Measurements from ENCODE around the gene CCDC136. TPM values are rescaled to one million over a fixed set of nuclear protein-coding genes. Genes with fewer than 3 reads are reported as not detected.

CCDC136 gene
- total RNA-seq, 1 donor from 2014 or later, result 6.5 TPM

DNA sequence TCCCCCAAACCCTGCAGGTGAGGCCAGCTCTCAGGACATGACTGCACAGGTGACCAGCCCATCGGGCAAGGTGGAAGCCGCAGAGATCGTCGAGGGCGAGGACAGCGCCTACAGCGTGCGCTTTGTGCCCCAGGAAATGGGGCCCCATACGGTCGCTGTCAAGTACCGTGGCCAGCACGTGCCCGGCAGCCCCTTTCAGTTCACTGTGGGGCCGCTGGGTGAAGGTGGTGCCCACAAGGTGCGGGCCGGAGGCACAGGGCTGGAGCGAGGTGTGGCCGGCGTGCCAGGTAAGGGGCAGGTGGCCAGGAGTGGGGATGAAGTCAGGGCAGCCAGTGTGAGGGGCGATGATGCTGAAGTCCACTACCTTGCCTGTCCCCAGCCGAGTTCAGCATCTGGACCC is 62.6 kb downstream of the CCDC136 start:
- ATAC-seq (no peak), DNase-seq (no peak)
- intact Hi-C loops (cut with micrococcal nuclease), result no loop called here

GRCh38 chr7:128855559-128855958 is 63.8 kb downstream of the CCDC136 start:
- ATAC-seq (no peak), DNase-seq (no peak)
- intact Hi-C loops (cut with micrococcal nuclease), result no loop called here

- ATAC-seq (no peak), DNase-seq (no peak)
- intact Hi-C loops (cut with micrococcal nuclease), result no loop called here
Measured at GRCh38 chr7:128856001-128856718, 64.4 kb downstream of the CCDC136 start.

GRCh38 chr7:128858380-128859231 is 66.8 kb downstream of the CCDC136 start:
- ATAC-seq (no peak), DNase-seq (peak; percentile 79)
- intact Hi-C loops (cut with micrococcal nuclease), result no loop called here

DNA sequence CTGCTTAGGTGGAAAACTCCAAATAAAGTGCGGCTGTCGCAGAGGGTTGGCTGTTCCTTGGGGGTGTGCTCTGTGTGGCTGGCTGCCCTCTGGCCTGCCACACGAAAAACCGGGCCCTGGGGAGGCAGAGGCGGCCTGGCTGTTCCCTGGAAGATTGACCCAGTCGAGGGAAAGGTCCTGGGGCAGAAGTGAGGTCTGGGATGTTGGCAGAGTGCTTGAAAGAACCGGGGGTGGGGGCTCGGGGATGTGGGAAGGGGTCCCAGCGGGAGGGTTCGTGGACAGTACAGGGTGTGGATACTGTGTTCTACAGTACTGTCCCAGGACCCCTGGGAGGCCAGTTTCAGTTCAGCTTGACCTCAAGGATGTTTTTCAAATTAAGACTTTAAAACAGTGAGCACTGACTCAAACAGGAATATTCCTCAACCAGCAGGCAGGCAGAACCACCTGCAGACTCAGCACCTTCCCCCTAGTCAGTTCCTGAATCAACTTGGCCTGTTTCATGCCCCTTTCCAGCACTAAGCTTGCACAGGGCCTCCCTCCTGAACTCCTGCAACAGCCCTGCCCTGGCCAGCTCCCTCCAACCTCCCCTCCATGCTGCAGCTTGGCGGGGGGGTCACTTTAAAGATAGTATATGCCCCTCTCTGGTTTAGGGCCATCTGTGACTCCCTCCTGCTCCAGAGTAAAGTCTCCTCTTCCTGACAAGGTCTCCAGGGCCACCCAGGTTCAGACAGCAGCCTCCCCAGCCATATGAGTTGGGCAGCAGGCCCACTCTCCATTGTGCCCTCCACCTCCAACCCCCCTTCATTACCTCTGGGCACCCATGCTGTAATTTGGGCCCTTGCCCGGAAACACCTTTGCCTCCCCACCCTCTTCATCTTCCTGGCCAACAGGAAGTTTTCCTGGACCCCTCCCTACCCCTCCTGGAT is 67.7 kb downstream of the CCDC136 start:
- peak; percentile 65 for DNase-seq
- ATAC-seq, result peak; percentile 14
- intact Hi-C loops (cut with micrococcal nuclease), result no loop called here

GRCh38 chr7:128860158-128861073 is 68.6 kb downstream of the CCDC136 start:
- DNase-seq (no peak), ATAC-seq (peak; percentile 11)
- intact Hi-C loops (cut with micrococcal nuclease), result no loop called here

DNA sequence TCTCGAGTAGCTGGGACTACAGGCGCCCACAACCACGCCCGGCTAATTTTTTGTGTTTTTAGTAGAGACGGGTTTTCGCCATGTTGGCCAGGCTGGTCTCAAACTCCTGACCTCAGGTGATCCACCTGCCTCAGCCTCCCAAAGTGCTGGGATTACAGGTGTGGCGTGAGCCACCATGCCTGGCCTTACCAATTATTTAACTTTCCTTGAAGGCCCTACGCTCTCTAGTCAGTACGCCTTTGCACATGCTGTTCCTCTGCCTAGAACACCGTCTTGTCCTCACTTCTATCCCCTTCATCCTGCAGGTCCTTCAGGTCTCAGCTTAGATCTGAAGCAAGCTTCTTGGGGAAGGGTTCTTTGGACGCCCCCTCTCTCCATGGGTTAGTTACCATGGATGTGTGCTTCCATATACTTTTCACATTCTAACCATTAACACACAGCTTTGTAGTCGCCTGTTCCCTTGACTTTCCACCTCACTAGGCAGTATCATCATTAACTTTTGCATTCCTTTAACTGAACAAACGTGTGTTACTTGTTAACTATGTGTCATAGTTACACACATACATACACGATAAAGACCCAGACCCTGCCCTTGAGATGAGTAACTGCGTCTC is 70.3 kb downstream of the CCDC136 start:
- ATAC-seq, result no peak
- DNase-seq, result no peak
- intact Hi-C loops (cut with micrococcal nuclease), result no loop called here

- intact Hi-C loops (cut with micrococcal nuclease), result no loop called here
- ATAC-seq (peak; percentile 73), DNase-seq (peak; percentile 99)
Measured at GRCh38 chr7:128862571-128863432, 71.0 kb downstream of the CCDC136 start, which contains the start of gene ATP6V1F. Gene ATP6V1F, plus strand, starts transcription at chr7:128862856. Its CDS starts 49 bp downstream, at chr7:128862905.

DNA sequence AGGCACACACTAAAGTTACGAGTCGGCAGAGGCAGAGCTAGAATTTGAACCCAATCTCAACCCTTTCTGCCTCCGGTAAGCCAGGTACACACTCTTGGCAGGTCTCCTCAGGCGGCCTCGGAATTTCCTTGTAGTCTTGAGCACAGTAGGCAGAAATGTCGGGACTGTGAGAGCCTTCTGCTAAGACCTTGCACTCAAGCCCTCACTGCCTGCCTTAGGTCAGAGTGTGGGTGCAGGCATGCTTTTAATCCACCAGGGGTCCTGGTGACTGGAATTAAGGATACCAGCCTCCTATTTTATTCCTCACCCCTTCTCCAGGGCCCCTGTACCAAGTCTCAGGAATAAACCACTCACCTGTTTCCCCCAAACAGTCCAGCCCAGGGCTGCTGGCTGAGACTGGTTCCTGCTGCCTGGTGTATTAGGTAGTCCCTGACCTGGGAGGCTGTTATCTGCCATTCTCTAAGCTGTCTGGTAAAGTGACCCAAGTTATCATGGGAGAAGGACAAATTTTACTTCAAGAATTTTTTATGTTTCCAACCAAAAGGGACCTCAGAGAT is 71.7 kb downstream of the CCDC136 start:
- intact Hi-C loops (cut with micrococcal nuclease), result no loop called here
- DNase-seq (no peak), ATAC-seq (no peak)

DNA sequence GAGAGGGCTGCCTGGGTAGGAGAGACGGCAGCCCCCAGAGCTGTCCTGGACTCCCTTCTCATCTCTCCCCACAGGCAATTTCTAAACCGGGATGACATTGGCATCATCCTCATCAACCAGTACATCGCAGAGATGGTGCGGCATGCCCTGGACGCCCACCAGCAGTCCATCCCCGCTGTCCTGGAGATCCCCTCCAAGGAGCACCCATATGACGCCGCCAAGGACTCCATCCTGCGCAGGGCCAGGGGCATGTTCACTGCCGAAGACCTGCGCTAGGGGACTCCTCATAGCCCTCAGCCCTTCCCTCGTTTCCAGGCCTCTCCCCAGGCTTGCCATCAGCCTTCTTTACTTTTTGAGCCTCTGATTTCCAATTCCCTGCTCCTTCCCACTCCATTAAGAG is 73.5 kb downstream of the CCDC136 start:
- ATAC-seq, result no peak
- DNase-seq, result no peak
- intact Hi-C loops (cut with micrococcal nuclease), result no loop called here

DNA sequence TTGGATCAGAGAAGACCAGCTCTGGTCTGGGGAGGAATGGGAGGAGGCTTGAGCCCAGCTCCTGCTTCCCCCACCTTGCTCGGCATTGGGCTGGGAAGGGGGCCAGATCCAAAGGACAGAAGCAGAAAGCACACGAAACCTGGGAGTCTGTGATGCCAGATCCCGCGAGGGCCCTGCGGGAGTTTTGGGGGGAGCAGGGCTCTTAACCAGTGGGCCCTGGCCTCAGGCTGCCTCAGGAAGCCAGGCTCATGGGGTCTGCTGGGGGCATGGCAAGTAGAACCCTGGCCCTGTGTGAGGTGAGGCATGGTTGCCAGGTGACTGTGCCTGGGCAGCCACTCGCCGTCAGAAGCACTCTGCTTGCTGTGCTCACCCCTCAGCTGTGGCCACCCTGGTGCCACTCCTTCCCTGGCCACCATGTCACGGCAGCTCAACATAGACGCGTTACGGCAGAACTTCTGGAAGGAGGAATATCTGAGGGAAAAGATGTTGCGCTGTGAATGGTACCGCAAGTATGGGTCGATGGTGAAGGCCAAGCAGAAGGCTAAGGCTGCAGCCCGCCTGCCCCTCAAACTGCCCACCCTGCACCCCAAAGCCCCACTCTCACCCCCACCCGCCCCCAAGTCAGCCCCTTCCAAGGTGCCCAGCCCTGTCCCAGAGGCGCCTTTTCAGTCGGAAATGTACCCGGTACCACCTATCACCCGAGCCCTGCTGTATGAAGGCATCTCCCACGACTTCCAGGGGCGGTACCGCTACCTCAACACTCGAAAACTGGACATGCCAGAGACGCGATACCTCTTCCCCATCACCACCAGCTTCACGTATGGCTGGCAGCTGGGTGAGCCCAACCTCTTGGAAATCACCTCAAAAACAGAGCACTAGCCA is 74.5 kb downstream of the CCDC136 start:
- intact Hi-C loops (cut with micrococcal nuclease), result no loop called here
- ATAC-seq (no peak), DNase-seq (no peak)

DNA sequence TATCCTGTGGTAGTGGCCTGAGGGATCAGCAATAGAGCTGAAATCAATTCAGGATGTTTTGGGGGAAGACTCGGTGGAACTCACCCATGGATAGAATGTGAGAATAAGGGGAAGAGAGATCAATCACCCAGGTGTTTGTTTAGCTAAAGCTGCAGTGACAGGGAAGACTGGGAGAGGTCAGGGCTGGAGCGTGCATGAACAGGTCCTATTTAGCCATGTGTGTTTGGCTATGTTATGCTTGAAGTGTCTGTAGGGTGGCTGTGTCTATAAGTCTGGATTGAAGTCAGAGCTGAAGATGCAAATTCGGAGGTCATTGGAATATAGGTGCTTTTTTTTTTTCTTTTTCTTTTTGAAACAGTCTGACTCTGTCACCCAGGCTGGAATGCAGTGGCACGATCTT is 75.5 kb downstream of the CCDC136 start:
- intact Hi-C loops (cut with micrococcal nuclease), result no loop called here
- no peak for DNase-seq
- no peak for ATAC-seq

GRCh38 chr7:128867842-128868623 is 76.3 kb downstream of the CCDC136 start:
- no peak for DNase-seq
- intact Hi-C loops (cut with micrococcal nuclease), result no loop called here
- no peak for ATAC-seq

GRCh38 chr7:128868624-128869137 is 76.9 kb downstream of the CCDC136 start:
- intact Hi-C loops (cut with micrococcal nuclease), result no loop called here
- DNase-seq (no peak), ATAC-seq (peak; percentile 5)
